Measurements from ENCODE around the gene BMP6. TPM values are rescaled to one million over a fixed set of nuclear protein-coding genes. Genes with fewer than 3 reads are reported as not detected.

BMP6 gene
- total and polyA plus RNA-seq, 2 donors: 0.19 to 0.82 TPM

DNA sequence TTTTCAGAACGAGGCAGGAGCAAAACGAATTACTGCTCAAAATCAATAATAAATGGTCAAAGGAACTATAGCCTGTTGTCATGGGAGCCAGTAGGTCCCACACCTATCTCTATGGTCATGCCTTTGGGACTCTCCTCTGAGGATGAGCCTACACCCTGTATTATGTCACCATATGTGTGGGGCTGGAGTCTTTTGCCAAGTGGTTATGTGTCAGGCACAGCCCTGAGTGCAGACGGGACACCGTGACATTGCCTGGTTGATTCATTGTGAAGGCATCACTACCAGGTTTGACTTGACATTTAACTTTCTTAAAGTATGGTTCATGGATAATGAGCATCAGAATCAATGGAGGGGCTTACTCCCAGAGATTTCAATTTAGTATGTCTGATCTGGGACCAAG is 23.6 kb downstream of the BMP6 start:
- Histone ChIP-seq H3K4me3 (ENCODE audit: low read length in 2 of 2) (no peak overlapping the region), H3K9me3 (ENCODE audit: control insufficient read depth in 2 of 2, insufficient read depth in 1 of 2, low read length in 1 of 2) (no peaks in the 10 kb centered on the region), H3K27me3 (ENCODE audit: control insufficient read depth in 2 of 2, insufficient read depth in 1 of 2, low read length in 1 of 2) (no peaks in the 10 kb centered on the region), H3K4me1 (ENCODE audit: control insufficient read depth in 2 of 2, insufficient read depth in 2 of 2, low read length in 2 of 2) (no peaks in the 10 kb centered on the region), H3K27ac (ENCODE audit: low read depth in 1 of 2, low read length in 1 of 2) (no peak overlapping the region), H3K36me3 (ENCODE audit: control insufficient read depth in 2 of 2, insufficient read depth in 2 of 2, low read length in 1 of 2) (no peaks in the 10 kb centered on the region)
- no peak for DNase-seq (ENCODE audit: low read depth in 6 of 9, low spot score in 9 of 9)
- WGBS: 95% methylated on average over 4 of the region's 4 CpGs

DNA sequence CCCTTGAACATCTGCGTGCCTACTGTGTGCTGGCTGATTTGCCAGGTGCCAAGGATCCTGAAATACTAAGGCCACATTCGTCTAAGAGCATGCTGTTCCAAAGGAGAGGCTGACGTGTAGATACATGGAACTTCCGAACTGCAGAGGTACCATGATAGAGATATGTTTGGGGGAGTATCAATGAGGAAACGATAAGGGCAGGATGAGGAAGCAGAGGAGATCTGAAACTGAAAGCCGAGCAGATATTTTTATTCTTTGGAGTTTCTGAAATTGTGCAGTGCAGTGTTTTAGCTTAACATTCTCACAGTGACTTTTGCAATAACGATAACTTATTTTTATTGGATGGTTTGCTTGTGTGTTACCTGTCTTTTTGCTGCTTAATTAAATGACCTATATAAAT is 24.3 kb downstream of the BMP6 start:
- Histone ChIP-seq H3K4me1 (ENCODE audit: control insufficient read depth in 2 of 2, insufficient read depth in 2 of 2, low read length in 2 of 2) (no peaks in the 10 kb centered on the region), H3K4me3 (ENCODE audit: low read length in 2 of 2) (no peak overlapping the region), H3K27me3 (ENCODE audit: control insufficient read depth in 2 of 2, insufficient read depth in 1 of 2, low read length in 1 of 2) (no peaks in the 10 kb centered on the region), H3K36me3 (ENCODE audit: control insufficient read depth in 2 of 2, insufficient read depth in 2 of 2, low read length in 1 of 2) (no peaks in the 10 kb centered on the region), H3K9me3 (ENCODE audit: control insufficient read depth in 2 of 2, insufficient read depth in 1 of 2, low read length in 1 of 2) (no peaks in the 10 kb centered on the region), H3K27ac (ENCODE audit: low read depth in 1 of 2, low read length in 1 of 2) (no peak overlapping the region)
- 93% methylated on average over 7 of the region's 7 CpGs for WGBS
- DNase-seq (ENCODE audit: low read depth in 6 of 9, low spot score in 9 of 9): no peak

DNA sequence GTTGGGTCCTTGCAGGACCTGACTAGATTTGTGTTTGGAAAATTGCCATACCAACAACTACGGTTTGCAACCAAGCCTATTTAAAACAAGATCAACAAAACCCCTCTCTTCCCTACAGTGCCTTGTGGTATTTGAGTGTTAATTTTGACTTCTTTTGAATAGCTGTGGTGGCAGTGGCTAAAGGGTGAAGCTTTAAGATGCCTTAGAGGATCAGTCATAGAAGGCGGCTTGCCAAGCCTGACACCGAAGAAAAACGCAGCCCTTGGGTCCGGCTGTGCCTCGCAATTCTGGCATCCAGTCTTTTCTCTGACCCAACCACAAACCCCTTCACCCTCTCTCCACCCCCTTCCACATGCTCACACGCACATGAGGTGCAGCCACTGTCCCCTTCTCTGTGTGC is 32.6 kb downstream of the BMP6 start:
- Histone ChIP-seq H3K9me3 (ENCODE audit: control insufficient read depth in 2 of 2, insufficient read depth in 1 of 2, low read length in 1 of 2) (no peaks in the 10 kb centered on the region), H3K4me3 (ENCODE audit: low read length in 2 of 2) (no peak overlapping the region), H3K36me3 (ENCODE audit: control insufficient read depth in 2 of 2, insufficient read depth in 2 of 2, low read length in 1 of 2) (no peaks in the 10 kb centered on the region), H3K27me3 (ENCODE audit: control insufficient read depth in 2 of 2, insufficient read depth in 1 of 2, low read length in 1 of 2) (peaks cover 0 to 2% of the 10 kb centered on the region in 2 donors), H3K4me1 (ENCODE audit: control insufficient read depth in 2 of 2, insufficient read depth in 2 of 2, low read length in 2 of 2) (no peaks in the 10 kb centered on the region), H3K27ac (ENCODE audit: low read depth in 1 of 2, low read length in 1 of 2) (no peak overlapping the region)
- no peak for DNase-seq (ENCODE audit: low read depth in 6 of 9, low spot score in 9 of 9)
- WGBS: 98% methylated on average over 7 of the region's 7 CpGs

DNA sequence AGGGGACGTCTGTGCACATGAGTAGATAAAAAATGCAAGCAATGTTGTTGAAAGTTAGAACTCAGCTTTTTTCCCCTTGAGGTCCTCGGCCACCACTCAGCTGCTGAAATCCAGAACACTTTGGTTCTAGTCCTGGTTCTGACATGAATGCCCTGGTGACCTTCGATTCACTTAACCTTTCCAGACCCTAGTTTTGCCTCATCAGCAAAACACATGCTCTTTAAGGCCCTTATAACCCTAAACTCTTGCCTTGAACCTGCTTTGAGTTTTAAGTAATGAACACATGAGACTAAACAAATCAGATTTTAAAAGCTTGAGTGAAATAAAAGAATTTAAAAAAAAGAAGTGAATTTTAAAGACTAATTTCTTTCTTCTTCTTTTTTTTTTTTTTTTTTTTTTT is 33.4 kb downstream of the BMP6 start:
- H3K27me3 ChIP-seq (ENCODE audit: control insufficient read depth in 2 of 2, insufficient read depth in 1 of 2, low read length in 1 of 2): peaks cover 0 to 2% of the 10 kb centered on the region in 2 donors
- 92% methylated on average over 3 of the region's 3 CpGs for WGBS
- H3K4me1 ChIP-seq (ENCODE audit: control insufficient read depth in 2 of 2, insufficient read depth in 2 of 2, low read length in 2 of 2): no peaks in the 10 kb centered on the region
- H3K9me3 ChIP-seq (ENCODE audit: control insufficient read depth in 2 of 2, insufficient read depth in 1 of 2, low read length in 1 of 2): no peaks in the 10 kb centered on the region
- no peak overlapping the region for H3K4me3 ChIP-seq (ENCODE audit: low read length in 2 of 2)
- no peaks in the 10 kb centered on the region for H3K36me3 ChIP-seq (ENCODE audit: control insufficient read depth in 2 of 2, insufficient read depth in 2 of 2, low read length in 1 of 2)
- H3K27ac ChIP-seq (ENCODE audit: low read depth in 1 of 2, low read length in 1 of 2): no peak overlapping the region
- DNase-seq (ENCODE audit: low read depth in 6 of 9, low spot score in 9 of 9): no peak

DNA sequence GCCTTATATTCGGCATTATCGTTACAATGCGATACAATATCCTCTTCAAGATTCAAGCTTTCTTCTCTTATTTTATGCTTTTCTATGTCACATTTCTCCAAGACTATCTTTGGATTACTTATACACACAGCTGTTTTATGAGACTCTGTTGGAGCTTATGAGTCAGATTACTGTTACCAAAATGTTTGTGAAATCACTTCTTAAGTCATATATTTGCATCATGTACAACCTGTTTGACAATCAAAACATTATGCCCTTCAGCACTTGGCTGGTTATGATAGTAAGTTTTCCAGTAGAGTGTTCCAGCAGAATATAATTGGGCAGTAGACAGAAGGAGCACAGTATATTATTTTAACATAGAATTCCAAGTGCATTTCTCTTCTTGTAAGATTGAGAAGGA is 35.2 kb downstream of the BMP6 start:
- WGBS: over 99% methylated on average over 3 of the region's 3 CpGs
- no peaks in the 10 kb centered on the region for H3K4me1 ChIP-seq (ENCODE audit: control insufficient read depth in 2 of 2, insufficient read depth in 2 of 2, low read length in 2 of 2)
- H3K36me3 ChIP-seq (ENCODE audit: control insufficient read depth in 2 of 2, insufficient read depth in 2 of 2, low read length in 1 of 2): no peaks in the 10 kb centered on the region
- H3K27ac ChIP-seq (ENCODE audit: low read depth in 1 of 2, low read length in 1 of 2): no peak overlapping the region
- no peak for DNase-seq (ENCODE audit: low read depth in 6 of 9, low spot score in 9 of 9)
- H3K4me3 ChIP-seq (ENCODE audit: low read length in 2 of 2): no peak overlapping the region
- H3K27me3 ChIP-seq (ENCODE audit: control insufficient read depth in 2 of 2, insufficient read depth in 1 of 2, low read length in 1 of 2): peaks cover 0 to 2% of the 10 kb centered on the region in 2 donors
- no peaks in the 10 kb centered on the region for H3K9me3 ChIP-seq (ENCODE audit: control insufficient read depth in 2 of 2, insufficient read depth in 1 of 2, low read length in 1 of 2)

DNA sequence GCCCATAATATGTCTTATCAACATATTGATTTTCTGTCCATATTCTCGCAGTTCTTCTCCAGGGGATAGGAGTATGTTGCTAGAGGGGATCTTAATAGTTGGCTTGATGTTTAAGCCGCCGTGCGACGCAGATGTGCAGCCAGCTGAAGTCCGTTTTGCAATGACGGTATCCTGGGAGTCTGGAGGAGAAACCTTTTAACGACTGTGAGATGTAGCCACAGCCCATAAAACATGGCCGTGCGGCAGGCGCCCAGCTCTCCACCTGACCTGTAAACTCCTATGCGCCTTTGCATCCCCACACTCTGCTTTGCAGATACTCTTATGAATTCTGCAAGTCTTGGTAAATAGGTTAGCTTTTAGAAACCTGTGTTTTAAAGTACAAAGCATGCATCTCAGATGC is 36.9 kb downstream of the BMP6 start:
- no peaks in the 10 kb centered on the region for H3K36me3 ChIP-seq (ENCODE audit: control insufficient read depth in 2 of 2, insufficient read depth in 2 of 2, low read length in 1 of 2)
- no peak for DNase-seq (ENCODE audit: low read depth in 6 of 9, low spot score in 9 of 9)
- H3K4me3 ChIP-seq (ENCODE audit: low read length in 2 of 2): no peak overlapping the region
- H3K27ac ChIP-seq (ENCODE audit: low read depth in 1 of 2, low read length in 1 of 2): no peak overlapping the region
- peaks cover 0 to 2% of the 10 kb centered on the region in 2 donors for H3K27me3 ChIP-seq (ENCODE audit: control insufficient read depth in 2 of 2, insufficient read depth in 1 of 2, low read length in 1 of 2)
- no peaks in the 10 kb centered on the region for H3K9me3 ChIP-seq (ENCODE audit: control insufficient read depth in 2 of 2, insufficient read depth in 1 of 2, low read length in 1 of 2)
- 93% methylated on average over 12 of the region's 12 CpGs for WGBS
- no peaks in the 10 kb centered on the region for H3K4me1 ChIP-seq (ENCODE audit: control insufficient read depth in 2 of 2, insufficient read depth in 2 of 2, low read length in 2 of 2)

DNA sequence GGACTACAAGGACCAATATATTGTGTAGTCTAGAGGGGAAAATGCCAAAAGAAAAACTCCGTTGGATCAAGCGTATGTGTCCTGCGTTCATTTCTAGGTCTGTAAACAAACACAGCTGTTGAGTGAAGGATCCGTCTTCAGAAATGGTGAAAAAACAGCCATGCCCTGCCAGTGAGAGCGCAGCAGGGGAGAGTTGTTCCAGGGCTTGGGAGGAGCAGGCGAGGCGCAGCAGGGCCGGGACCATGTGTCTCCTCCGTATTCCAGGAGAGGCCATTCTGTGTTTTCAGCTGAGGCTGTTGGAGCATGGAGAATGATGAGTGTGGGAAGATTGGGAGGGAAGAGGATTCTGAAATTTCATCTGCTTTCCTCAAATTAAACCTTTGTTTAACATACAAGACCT is 38.0 kb downstream of the BMP6 start:
- Histone ChIP-seq H3K4me3 (ENCODE audit: low read length in 2 of 2) (no peak overlapping the region), H3K27me3 (ENCODE audit: control insufficient read depth in 2 of 2, insufficient read depth in 1 of 2, low read length in 1 of 2) (no peaks in the 10 kb centered on the region), H3K4me1 (ENCODE audit: control insufficient read depth in 2 of 2, insufficient read depth in 2 of 2, low read length in 2 of 2) (no peaks in the 10 kb centered on the region), H3K36me3 (ENCODE audit: control insufficient read depth in 2 of 2, insufficient read depth in 2 of 2, low read length in 1 of 2) (no peaks in the 10 kb centered on the region), H3K27ac (ENCODE audit: low read depth in 1 of 2, low read length in 1 of 2) (no peak overlapping the region), H3K9me3 (ENCODE audit: control insufficient read depth in 2 of 2, insufficient read depth in 1 of 2, low read length in 1 of 2) (no peaks in the 10 kb centered on the region)
- 89% methylated on average over 9 of the region's 9 CpGs for WGBS
- no peak for DNase-seq (ENCODE audit: low read depth in 6 of 9, low spot score in 9 of 9)

DNA sequence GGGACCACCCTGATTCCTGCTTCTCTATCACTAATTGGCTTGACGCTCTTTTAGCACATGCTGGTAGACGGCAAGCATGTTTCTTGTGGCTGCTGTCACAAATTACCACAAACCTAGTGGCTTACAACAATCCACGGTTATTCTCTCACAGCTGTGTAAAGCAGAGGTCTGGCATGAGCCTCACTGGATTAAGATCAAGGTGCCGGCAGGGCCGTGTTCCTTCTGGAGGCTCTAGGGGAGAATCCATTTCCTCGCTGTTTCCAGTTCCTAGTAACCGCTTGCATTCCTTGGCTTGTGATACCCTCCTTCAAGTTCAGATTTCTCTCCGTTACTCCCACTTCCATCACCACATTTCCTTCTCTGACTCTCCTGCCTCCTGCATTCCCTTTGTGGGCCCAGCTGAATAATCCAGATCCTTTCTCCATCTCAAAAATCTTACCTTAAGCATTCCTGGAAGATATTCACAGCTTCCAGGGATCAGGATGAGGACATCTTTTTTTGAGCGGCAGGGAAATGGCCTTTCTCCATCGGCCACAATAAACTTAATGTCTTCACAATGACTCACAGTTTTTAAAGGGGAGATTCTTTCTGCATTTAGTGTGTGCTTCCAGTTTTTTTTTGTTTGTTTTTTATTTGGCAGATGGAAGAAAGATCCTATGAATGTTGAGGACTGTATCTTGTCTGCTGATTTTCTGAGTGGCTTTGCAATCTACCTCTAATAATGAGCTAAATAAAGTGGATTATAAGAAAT is 39.9 kb downstream of the BMP6 start:
- no peak for DNase-seq (ENCODE audit: low read depth in 6 of 9, low spot score in 9 of 9)
- Histone ChIP-seq H3K4me3 (ENCODE audit: low read length in 2 of 2) (no peak overlapping the region), H3K4me1 (ENCODE audit: control insufficient read depth in 2 of 2, insufficient read depth in 2 of 2, low read length in 2 of 2) (no peaks in the 10 kb centered on the region), H3K36me3 (ENCODE audit: control insufficient read depth in 2 of 2, insufficient read depth in 2 of 2, low read length in 1 of 2) (no peaks in the 10 kb centered on the region), H3K9me3 (ENCODE audit: control insufficient read depth in 2 of 2, insufficient read depth in 1 of 2, low read length in 1 of 2) (no peaks in the 10 kb centered on the region), H3K27ac (ENCODE audit: low read depth in 1 of 2, low read length in 1 of 2) (no peak overlapping the region), H3K27me3 (ENCODE audit: control insufficient read depth in 2 of 2, insufficient read depth in 1 of 2, low read length in 1 of 2) (no peaks in the 10 kb centered on the region)
- WGBS: 94% methylated on average over 10 of the region's 10 CpGs

DNA sequence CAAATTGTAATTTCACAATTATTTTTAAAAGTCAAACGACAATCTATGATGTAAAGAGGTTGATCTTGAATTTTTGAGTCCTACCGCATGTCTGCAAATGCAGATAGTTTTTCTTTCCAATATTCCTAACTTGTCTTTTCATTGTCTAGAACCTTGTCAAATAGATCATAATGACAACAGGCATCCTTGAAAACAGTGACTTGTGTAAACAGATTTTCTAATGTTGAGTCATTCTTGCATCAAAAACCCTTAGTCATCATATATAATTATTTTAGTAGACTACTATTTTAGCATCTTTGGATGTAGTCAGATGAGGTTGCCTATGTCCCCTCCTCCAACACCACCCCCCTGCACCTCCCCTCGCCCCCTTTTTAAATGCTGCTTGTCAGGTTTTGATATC is 43.8 kb downstream of the BMP6 start:
- no peaks in the 10 kb centered on the region for H3K9me3 ChIP-seq (ENCODE audit: control insufficient read depth in 2 of 2, insufficient read depth in 1 of 2, low read length in 1 of 2)
- no peak overlapping the region for H3K4me3 ChIP-seq (ENCODE audit: low read length in 2 of 2)
- 71% methylated on average over 3 of the region's 3 CpGs for WGBS
- DNase-seq (ENCODE audit: low read depth in 6 of 9, low spot score in 9 of 9): no peak
- no peaks in the 10 kb centered on the region for H3K27me3 ChIP-seq (ENCODE audit: control insufficient read depth in 2 of 2, insufficient read depth in 1 of 2, low read length in 1 of 2)
- no peaks in the 10 kb centered on the region for H3K36me3 ChIP-seq (ENCODE audit: control insufficient read depth in 2 of 2, insufficient read depth in 2 of 2, low read length in 1 of 2)
- H3K27ac ChIP-seq (ENCODE audit: low read depth in 1 of 2, low read length in 1 of 2): no peak overlapping the region
- H3K4me1 ChIP-seq (ENCODE audit: control insufficient read depth in 2 of 2, insufficient read depth in 2 of 2, low read length in 2 of 2): no peaks in the 10 kb centered on the region
